Sigmoid colon (tissue), 7 donors: ENCODE measurements around the gene PRDM12. TPM values are rescaled to one million over a fixed set of nuclear protein-coding genes. Genes with fewer than 3 reads are reported as not detected.
A peak's percentile ranks its signal among the peaks of the same experiment; 100 is the strongest.

Experiments
- DNase-seq: peaks from one replicate; pipeline ENCODE4 v3.0.0-alpha.2; 2019
- H3K27ac ChIP-seq, 4 donors: fragments of 200-600 bp; sonication (generic); one replicate each; pipeline ENCODE4 v1.5.1; 2016 to 2019; ENCODE audit warnings: mild to moderate bottlenecking in 1 of 4
- H3K27me3 ChIP-seq, 3 donors: fragments of 200-600 bp; sonication (generic); one replicate each; pipeline ENCODE4 v1.5.1; 2019; ENCODE audit warnings: mild to moderate bottlenecking in 1 of 3
- H3K36me3 ChIP-seq, 4 donors: fragments of 200-600 bp; sonication (generic); one replicate each; pipeline ENCODE4 v1.5.1; 2016 to 2019
- H3K4me1 ChIP-seq, 4 donors: fragments of 200-600 bp; sonication (generic); one replicate each; pipeline ENCODE4 v1.5.1; 2017 to 2019
- H3K4me3 ChIP-seq, 4 donors: fragments of 200-600 bp; sonication (generic); one replicate each; pipeline ENCODE4 v1.5.1; 2017 to 2019; ENCODE audit warnings: mild to moderate bottlenecking in 2 of 4, moderate library complexity in 1 of 4
- H3K9me3 ChIP-seq, 4 donors: fragments of 200-600 bp in 3 of 4; sonication (generic) in 3 of 4; one replicate each; pipeline versions ENCODE4 v1.5.1 to v1.6.1; 2013 to 2019
- EP300 ChIP-seq, 4 donors: sonication (generic); formaldehyde crosslinking; IDR thresholded peaks; one replicate each; pipeline ENCODE4 v1.6.1; 2017; ENCODE audit warnings: antibody characterized with exemption in 4 of 4
- POLR2A ChIP-seq, 2 donors: fragments of 450-650 bp; IDR thresholded peaks; one replicate each; pipeline ENCODE4 v1.6.1; 2016; ENCODE audit warnings: antibody characterized with exemption in 2 of 2, mild to moderate bottlenecking in 2 of 2, moderate library complexity in 2 of 2
- POLR2AphosphoS5 ChIP-seq, 4 donors: sonication (generic); formaldehyde crosslinking; IDR thresholded peaks; one replicate each; pipeline ENCODE4 v1.6.1; 2017; ENCODE audit warnings: antibody characterized with exemption in 4 of 4
- WGBS, 2 donors: extraction: QIAGEN DNeasy Blood & Tissue Kit; methylation state at CpG; one replicate each; pipeline ENCODE4 v1.1.7; 2013; 5-methylcytosine and 5-hydroxymethylcytosine counted together
- intact Hi-C: fragments of 100-400 bp; cut with DNase I; formaldehyde crosslinking; loops from one replicate; pipeline ENCODE4 v1.15.1; 2023
- polyA plus RNA-seq, 3 donors: library from polyadenylated mRNA; stranded (reverse); fragments of 200-250 nt; gene quantifications; one replicate each; pipeline ENCODE4 v1.2.3, GENCODE V29; 2013
- total RNA-seq, 4 donors: library from RNA; depleted of rRNA; stranded (reverse); fragments of >200 nt; gene quantifications; one replicate each; pipeline ENCODE4 v1.1.0, GENCODE V29; 2016
- TF ChIP-seq, protein P1 (sequence below), 4 experiments: fragments of 450-650 bp in 3 of 4; fragments of 200-600 bp in 1 of 4; IDR thresholded peaks; one replicate each; pipeline ENCODE4 v1.5.1; 2016 to 2019; ENCODE audit warnings: antibody characterized with exemption in 4 of 4, mild to moderate bottlenecking in 3 of 4, moderate library complexity in 2 of 4
- donor health status: healthy with polysubstance abuse.
- donor health status: Bipolar disorder and iron deficiency.
- donor health status: healthy.

PRDM12 gene
- total RNA-seq (not detected), polyA plus RNA-seq (not detected)

DNA sequence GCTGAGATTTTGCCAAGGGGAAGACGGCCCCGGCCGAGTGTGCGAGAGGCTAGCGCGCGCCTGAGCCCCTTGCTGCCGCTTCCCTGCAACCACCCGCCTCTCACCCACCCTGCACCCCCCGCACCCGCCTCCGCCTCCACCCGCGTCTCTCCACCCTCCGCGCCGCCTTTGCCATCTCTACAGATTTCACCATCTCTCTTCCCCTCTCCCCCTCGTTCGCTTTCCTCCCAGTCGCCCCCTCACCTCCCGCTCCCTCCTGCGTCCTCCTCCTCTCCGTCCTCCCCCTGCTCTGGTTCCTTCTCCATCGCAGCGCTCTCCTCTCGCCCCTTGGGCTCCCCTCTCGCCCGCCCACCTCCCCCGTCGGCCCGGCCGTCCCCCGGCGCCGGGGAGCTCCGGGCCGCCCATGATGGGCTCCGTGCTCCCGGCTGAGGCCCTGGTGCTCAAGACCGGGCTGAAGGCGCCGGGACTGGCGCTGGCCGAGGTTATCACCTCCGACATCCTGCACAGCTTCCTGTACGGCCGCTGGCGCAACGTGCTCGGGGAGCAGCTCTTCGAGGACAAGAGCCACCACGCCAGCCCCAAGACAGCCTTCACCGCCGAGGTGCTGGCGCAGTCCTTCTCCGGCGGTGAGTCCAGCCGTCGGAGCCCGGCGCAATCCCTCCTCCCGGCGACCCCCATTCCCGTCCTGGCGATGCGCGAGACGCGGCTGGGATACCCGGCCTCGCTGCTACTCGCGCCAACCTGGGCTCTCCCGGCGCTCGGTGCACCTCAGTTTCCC is at the start of gene PRDM12:
Gene PRDM12 (plus strand): TSS at position 344 of the 778 bp plus-strand sequence. CDS start 60 bp downstream, at position 404.
- peaks cover 0 to 74% (median 73%) of the 10 kb centered on the region in 4 donors for H3K4me1 ChIP-seq
- H3K27me3 ChIP-seq: peaks cover 73 to 92% (median 84%) of the 10 kb centered on the region in 3 donors
- peak within 1 kb of the TSS in 2 of 4 donors; percentile 6 to 10 for H3K4me3 ChIP-seq
- no peaks in the 10 kb centered on the region for H3K36me3 ChIP-seq
- TF ChIP-seq EP300 (IDR thresholded peaks at IDR 0.05): no peak
- no peak for TF ChIP-seq POLR2A (IDR thresholded peaks at IDR 0.05)
- TF ChIP-seq, protein P1, sequence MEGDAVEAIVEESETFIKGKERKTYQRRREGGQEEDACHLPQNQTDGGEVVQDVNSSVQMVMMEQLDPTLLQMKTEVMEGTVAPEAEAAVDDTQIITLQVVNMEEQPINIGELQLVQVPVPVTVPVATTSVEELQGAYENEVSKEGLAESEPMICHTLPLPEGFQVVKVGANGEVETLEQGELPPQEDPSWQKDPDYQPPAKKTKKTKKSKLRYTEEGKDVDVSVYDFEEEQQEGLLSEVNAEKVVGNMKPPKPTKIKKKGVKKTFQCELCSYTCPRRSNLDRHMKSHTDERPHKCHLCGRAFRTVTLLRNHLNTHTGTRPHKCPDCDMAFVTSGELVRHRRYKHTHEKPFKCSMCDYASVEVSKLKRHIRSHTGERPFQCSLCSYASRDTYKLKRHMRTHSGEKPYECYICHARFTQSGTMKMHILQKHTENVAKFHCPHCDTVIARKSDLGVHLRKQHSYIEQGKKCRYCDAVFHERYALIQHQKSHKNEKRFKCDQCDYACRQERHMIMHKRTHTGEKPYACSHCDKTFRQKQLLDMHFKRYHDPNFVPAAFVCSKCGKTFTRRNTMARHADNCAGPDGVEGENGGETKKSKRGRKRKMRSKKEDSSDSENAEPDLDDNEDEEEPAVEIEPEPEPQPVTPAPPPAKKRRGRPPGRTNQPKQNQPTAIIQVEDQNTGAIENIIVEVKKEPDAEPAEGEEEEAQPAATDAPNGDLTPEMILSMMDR (IDR thresholded peaks at IDR 0.05): no peak
- no peak for TF ChIP-seq POLR2AphosphoS5 (IDR thresholded peaks at IDR 0.05)
- WGBS, 2 donors: 5 to 10% methylated on average over 76 of the region's 76 CpGs
- DNase-seq: no peak
- H3K27ac ChIP-seq: no peak within 1 kb of the TSS
- intact Hi-C loops: no loop called here
- no peaks in the 10 kb centered on the region for H3K9me3 ChIP-seq

DNA sequence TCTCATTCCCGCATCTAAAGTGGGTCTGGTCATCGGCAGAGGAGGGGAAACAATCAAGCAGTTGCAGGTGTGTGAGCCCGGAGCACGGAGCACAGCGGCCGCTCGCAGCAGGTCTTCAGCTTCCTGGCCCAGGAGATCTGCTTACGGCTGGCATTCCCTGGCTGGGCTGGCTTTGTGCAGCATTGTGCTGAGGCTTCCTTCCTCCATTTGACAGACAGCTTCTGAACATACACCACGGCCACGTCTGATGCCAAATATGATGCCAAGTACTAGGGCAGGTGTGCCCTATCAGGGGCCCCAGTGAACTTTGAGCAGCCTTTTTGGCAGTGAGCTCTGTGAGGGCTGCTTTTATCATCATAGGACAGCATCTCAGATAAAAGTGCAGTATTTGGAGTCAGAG is 47.9 kb upstream of the PRDM12 start:
- 81 to 90% methylated on average over 10 of the region's 10 CpGs for WGBS, 2 donors
- Histone ChIP-seq H3K27ac (no peak overlapping the region), H3K9me3 (no peaks in the 10 kb centered on the region), H3K27me3 (no peaks in the 10 kb centered on the region), H3K36me3 (peaks cover 43 to 93% (median 82%) of the 10 kb centered on the region in 4 donors), H3K4me3 (no peak overlapping the region), H3K4me1 (peaks cover 0 to 10% (median 7%) of the 10 kb centered on the region in 4 donors)
- intact Hi-C loops: no loop called here
- DNase-seq: no peak
- TF ChIP-seq EP300 (IDR thresholded peaks at IDR 0.05) (no peak), POLR2AphosphoS5 (IDR thresholded peaks at IDR 0.05) (no peak), POLR2A (IDR thresholded peaks at IDR 0.05) (no peak)
- TF ChIP-seq, protein P1 (IDR thresholded peaks at IDR 0.05): no peak

DNA sequence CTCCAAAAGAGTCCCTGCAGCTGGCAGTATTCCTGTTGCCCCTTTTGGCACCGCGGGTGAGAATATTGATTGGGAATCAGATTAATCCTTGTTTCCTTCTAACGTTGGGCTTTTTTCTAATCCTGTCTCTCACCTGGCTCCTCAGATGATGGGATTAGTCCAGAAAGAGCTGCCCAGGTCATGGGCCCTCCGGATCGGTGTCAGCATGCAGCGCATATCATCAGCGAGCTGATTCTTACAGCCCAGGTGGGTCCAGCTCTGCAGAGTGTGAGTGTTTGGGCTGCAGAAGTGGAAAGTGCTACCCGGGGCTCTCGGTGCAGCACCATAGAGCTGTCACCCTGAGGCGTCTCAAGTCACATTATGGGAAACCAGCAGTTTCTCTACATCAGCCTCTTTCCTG is 40.9 kb upstream of the PRDM12 start:
- H3K9me3 ChIP-seq: no peaks in the 10 kb centered on the region
- intact Hi-C loops: no loop called here
- H3K27ac ChIP-seq: no peak overlapping the region
- TF ChIP-seq EP300 (IDR thresholded peaks at IDR 0.05) (no peak), POLR2AphosphoS5 (IDR thresholded peaks at IDR 0.05) (no peak), POLR2A (IDR thresholded peaks at IDR 0.05) (no peak)
- TF ChIP-seq, protein P1 (IDR thresholded peaks at IDR 0.05): no peak
- H3K27me3 ChIP-seq: no peaks in the 10 kb centered on the region
- DNase-seq: no peak
- H3K36me3 ChIP-seq: peaks cover 39 to 100% (median 69%) of the 10 kb centered on the region in 4 donors
- H3K4me3 ChIP-seq: no peak overlapping the region
- 94 to 96% methylated on average over 10 of the region's 10 CpGs for WGBS, 2 donors
- no peaks in the 10 kb centered on the region for H3K4me1 ChIP-seq

DNA sequence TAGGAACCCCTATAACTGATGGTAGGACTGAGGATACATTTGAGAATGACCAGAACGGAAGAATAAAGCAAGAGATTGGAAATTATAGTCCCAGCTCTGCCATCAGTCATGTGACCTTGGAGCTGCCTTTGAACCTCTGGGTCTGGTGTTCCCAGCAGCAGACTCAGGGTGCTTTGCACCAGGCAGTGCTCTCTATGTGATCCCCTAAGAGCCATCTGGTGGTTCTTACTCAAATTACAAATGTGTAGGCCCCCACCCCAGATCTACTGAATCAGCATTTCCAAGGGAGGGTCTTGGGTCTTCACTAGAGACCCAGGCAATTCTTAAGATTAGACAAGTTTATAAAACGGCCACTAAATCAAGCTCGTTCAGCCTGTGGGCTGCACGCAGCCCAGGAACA is 40.2 kb upstream of the PRDM12 start:
- H3K9me3 ChIP-seq: no peaks in the 10 kb centered on the region
- peaks cover 33 to 98% (median 65%) of the 10 kb centered on the region in 4 donors for H3K36me3 ChIP-seq
- 93% methylated on average over 4 of the region's 4 CpGs for WGBS, 2 donors
- DNase-seq: no peak
- no peak overlapping the region for H3K27ac ChIP-seq
- H3K4me3 ChIP-seq: no peak overlapping the region
- H3K27me3 ChIP-seq: no peaks in the 10 kb centered on the region
- no peak for TF ChIP-seq POLR2A (IDR thresholded peaks at IDR 0.05)
- no peak for TF ChIP-seq EP300 (IDR thresholded peaks at IDR 0.05)
- H3K4me1 ChIP-seq: no peaks in the 10 kb centered on the region
- intact Hi-C loops: no loop called here

DNA sequence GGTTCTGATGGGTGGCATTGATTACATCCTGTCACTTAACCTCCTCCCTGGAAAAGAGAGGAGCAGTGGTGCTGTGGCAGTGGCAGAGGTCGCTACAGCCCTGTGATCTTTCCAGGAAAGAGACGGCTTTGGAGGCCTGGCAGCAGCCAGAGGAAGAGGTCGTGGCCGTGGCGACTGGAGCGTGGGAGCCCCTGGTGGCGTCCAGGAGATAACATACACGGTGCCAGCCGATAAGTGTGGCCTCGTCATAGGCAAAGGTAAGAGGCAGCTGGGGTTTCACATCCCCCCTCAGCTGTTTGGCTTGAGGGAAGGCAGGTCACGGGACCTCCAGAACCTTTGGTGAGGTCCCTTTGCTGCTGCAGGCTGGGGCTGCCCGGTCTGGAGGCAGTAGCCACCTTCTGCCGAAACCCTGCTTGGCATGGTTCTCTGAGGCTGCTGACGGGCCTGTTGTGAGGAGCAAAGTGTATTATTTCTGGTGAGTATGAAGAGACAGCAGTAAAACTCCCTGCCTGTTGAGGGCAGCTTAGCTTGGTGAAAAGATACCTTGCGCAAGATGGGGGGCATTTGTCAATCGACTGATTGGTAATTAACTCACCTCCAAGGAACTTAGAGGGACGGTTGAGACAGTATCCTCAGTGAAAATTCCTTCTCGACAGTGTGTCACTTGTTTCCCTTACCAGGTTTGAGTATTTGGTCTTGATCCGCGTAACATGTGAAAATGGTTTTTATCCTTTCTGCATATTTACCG is 38.0 kb upstream of the PRDM12 start:
- DNase-seq: no peak
- no peaks in the 10 kb centered on the region for H3K9me3 ChIP-seq
- H3K27ac ChIP-seq: no peak overlapping the region
- 88 to 92% methylated on average over 21 of the region's 21 CpGs for WGBS, 2 donors
- TF ChIP-seq POLR2A (IDR thresholded peaks at IDR 0.05): no peak
- TF ChIP-seq, protein P1 (IDR thresholded peaks at IDR 0.05): no peak
- TF ChIP-seq EP300 (IDR thresholded peaks at IDR 0.05): no peak
- no peak for TF ChIP-seq POLR2AphosphoS5 (IDR thresholded peaks at IDR 0.05)
- H3K36me3 ChIP-seq: peaks cover 29 to 98% (median 68%) of the 10 kb centered on the region in 4 donors
- no peak overlapping the region for H3K4me3 ChIP-seq
- H3K27me3 ChIP-seq: no peaks in the 10 kb centered on the region
- H3K4me1 ChIP-seq: no peaks in the 10 kb centered on the region
- intact Hi-C loops: no loop called here
